ENCODE data around the gene BCL2.

The BCL2 gene

DNA sequence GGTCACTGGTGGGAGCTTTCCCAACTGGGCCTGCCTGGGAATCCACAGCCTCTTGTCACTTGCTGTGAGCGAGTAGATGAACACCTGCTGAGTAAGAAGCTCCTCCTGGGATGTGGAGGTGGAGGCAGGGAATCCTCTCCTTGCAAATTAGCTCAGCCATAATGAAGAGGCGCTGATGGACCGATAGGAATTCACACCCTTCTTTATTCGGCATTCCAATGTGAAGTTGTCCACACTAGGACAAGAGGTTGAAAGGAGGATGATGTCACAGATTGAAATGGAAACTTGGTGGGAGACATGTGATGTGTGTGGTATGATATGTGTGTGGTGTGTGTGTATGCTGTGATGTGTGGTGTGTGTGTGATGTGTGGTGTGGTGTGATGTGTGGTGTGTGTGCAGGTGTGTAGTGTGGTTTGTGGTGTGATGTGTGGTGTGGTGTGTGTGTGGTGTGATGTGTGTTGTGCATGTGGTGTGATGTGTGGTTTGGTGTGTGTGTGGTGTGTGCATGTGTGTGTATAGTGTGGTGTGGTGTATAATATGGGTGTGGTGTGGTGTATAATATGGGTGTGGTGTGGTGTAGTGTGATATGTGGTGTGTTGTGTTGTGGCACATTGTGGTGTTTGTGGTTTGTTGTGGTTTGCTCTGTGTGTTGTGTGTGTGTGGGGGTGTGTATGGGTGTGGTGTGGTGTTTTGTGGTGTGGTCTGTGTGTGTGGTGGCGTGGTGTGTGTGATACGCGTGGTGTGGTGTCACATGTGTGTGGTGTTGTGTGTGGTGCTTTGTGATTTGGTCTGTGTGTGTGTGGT, 216.4 kb downstream of the BCL2 start:
- DNase-seq, result no peak

DNA sequence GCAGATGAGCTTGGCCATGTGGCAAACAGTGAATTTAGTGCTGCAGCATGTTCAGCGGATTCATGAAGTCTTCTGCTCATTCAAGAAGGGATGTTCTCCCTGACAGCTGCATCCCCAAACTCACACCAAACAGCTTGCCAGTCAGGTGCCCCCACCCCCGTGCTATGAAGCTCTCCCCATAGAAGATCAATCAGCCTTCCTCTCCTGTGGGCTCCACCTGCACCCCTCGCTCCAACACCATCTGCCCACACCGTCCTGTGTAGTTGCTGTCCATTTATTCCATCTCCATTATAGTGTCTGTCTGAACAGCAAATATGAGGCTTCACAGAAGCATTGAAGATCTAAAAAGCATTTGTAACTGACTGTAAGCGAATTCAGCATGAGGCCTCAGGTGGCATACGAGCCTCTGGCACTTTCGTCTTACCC, 218.9 kb downstream of the BCL2 start:
- no peak for DNase-seq

DNA sequence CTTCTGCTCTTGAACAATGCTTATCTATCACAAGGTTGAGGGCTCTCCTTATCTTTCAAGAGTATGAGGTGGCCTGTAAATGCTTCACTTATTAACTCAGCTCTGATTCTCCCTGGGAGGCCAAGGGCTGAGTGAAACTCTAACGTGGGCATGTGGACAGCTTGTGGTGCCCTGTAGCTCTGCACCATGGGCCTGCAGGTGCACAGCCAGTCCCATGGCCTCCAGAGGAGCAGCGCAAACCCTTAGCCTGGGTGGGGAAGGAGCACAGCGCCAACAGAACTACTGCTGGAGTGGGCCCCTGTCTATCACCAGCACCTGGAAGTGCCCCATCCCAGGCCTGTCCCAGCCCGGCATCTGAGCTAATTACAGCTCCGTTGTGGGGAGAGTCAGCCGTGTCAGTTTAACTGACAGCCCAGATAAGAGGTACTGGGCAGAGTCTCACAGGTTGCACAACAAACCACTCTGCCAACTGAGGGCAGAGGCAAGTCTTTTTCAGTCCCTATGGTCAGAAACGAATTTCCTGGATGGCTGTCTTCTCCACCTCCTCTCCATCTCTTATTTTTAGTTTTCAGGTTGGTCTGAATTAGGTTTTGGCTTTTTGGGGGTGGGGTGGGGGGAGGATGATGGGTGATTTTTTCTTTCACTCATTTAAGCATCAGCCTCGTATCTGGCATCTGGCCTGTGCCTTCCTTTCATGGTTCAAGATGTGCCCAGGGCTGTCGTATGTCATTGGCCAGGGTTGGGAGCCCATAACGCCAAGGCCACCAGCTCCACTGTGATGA, 219.5 kb downstream of the BCL2 start:
- DNase-seq, result no peak

DNA sequence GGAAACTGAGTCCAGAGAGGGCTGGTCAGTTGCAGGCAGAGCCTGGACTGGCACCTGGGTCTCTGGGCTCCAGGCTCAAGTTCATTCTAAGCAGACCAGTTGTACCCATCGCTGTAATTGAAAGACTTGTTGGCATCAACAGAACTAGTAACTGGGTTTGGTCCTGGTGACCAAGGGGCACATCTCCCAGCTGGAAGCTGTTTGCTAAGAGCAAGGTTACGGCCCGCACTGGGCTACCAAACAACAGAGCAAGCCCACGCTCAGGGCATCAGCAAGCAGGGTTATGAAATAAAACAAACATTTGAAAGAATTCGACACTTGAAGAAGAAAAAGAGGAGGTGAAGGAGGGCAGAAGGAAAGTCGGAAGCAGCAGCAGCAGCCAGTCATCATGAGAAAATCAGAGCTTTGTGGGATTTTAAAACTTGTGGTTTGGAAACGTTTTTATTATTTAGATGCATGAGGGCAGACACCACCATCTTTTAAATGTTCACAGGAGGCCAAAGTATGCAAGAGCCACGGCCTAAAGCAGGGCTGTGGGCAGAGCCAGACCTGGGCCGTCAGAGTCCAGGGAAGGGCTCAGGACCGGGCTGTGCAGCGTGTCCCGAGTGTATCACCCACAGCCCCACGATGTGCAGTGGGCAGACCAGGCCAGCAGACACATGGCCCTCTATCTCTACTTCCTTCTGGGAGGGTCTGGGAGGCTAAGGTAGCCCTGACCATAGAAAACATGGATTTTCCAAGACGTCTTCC, 220.3 kb downstream of the BCL2 start:
- no peak for DNase-seq

DNA sequence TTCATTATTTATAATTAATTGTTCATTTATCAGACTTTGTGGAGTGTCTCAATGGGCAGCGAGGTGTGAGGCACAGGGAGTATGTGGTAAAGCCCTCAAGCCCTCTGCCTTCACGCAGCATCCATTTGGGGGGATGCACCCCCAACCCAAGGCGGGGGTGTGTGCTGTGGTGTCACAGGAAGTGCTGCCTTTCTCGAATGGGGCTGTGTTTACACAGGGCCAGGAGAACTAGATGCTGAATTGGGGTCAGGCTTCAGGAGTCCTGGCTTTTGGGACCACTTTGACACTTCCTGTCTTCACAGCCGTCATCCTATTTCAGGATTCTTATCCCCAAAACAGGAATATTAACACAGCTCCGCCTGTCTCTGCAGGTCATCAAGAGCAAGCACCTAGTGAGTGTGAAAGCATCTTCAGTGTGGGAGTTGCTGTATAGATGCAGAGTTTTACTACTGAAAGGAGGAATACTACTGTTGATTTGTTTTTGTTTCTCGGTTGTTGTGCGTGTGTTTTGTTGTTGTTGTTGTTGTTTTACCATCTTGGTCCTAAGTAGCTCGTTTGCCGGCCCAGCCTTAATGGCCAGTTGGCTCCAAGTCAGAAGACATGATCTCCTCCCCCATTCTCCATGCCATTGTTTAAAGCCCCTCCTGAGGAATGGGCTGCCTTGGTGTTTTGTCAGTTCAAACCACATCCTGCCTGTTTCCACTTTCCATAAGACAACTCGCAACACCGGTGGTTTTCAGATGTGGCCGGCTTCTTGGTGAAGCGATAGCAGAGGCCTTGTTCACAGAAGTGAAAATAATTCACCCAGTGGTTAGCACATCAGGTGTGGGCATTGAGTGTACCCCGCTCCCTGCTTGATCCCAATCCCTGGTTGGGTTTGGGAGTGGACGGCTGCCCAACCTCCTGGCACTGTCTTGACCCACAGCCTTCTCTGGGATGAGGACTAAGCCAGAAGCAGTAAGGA, 221.3 kb downstream of the BCL2 start:
- DNase-seq, result no peak

DNA sequence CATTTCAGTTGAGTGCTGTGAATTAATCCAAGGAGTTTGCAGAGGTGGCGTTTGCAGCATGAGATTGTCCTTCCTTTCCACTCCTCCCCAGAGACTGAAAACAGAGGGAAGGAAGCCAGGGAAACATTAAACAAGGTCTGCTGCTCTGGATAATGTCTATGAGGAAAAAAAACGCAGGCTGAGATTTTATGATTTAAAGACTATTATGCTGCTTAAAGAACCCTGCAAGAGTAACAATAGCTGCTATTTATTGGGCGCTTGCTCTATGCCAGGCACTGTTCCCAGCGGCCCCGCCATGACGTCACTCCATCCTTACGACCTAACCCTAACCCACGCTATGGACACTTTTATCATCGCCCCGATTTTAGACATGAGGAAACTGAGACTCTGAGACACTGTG, 222.4 kb downstream of the BCL2 start:
- no peak for DNase-seq

DNA sequence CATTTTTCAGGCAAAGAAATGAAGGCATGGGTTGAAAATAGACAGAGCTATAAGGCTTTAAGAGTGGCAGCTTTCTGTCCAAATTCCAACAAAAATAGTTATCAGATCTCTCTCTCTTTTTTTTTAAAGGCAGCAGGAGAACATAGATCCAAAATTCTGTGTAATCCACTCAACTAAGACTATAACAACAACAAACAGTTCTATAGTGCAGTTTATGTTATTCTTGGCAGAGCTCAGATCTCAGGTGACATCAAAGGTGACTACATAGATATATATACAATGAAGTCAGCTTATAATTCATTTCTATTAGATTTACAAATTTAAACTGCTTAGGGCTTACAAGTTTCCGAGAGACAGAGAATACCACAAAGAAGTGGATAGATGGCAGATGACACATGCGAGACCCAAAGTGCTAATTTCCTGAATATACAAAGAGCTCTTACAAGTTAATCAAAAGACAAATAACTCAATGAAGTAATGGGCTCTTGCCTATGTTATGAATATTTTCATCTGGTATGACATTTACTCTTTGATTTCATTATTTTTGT, 223.2 kb downstream of the BCL2 start:
- no peak for DNase-seq

DNA sequence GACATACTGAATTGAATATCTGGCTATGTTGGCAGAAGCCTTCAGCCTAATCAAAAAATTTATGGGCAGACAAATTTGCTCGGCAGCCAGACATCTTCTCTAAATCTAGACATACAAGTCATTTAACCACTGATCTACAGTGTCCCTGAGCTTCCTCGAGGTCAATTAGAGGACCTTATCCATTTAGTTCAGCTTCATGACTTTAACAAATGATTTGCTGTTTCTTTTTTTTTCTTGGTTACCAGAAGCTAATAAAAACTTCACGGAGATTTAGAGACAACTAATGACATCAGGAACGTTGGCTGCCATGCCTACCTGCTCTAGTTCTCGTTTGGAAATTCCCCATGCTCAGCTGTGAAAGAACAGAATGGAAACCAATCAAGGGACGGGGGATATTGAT, 223.8 kb downstream of the BCL2 start:
- no peak for DNase-seq

DNA sequence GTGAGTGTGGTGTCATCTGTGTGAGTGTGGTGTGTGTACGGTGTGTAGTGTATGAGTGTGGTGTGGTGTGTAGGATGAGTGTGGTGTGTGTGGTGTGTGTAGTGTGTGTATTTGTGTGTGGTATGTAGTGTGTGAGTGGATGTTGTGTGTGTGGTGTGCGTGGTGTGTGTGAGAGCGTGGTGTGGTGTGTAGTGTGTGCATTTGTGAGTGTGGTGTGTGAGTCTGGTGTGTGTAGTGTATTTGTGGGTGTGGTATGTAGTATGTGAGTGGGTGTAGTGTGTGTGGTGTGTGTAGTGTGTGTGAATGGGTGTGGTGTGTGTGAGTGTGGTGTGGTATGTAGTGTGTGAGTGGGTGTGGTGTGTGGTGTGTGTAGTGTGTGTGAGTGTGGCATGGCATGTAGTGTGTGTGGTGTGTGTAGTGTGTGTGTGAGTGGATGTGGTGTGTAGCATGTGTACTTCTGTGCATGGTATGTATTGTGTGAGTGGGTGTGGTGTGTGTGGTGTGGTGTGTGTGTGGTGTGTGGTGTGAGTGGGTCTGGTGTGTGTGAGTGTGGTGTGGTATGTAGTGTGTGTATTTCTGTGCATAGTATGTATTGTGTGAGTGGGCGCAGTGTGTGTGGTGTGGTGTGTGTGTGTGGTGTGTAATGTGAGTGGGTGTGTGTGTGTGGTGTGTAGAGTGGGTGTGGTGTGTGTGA, 227.8 kb downstream of the BCL2 start:
- no peak for DNase-seq

DNA sequence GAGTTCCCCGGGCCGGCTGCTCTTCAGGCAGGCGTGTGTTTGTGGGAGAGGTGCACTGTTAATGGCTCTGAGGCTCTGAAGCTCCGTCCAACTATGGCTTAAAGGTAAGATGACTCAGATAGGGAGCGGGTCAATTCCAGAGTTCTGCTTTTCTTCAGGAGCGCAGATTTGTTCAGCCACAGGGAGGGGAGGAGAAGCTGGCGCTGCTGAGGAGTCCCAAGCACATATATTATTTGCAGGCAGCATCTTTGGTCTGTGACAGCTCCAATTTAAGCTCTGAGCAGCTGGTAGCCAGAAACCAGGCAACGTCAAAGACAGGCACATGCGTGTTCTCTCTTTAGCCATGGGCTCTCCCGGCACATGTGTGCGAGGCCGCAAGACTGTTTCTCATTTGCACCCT, 229.2 kb downstream of the BCL2 start:
- DNase-seq, result no peak

DNA sequence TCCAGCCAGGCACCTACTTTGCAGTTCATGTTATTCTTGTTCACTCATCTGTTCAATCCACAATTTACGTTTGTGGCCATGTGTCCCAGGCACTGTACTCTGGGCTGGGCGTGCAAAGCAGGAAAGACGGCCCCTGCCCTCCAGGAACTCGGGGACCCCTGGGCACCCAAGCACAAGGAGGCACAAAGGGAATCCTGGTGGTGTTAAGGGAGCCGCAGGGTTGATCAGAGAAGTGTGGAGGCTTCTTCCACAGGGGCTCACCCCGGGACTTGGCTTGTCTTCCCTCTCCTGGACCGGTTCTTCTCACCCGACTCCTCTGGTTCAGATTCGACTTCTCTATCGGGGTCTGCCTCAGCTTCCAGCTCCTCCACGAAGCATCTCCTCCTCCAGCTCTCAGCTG, 230.5 kb downstream of the BCL2 start:
- DNase-seq, result no peak

DNA sequence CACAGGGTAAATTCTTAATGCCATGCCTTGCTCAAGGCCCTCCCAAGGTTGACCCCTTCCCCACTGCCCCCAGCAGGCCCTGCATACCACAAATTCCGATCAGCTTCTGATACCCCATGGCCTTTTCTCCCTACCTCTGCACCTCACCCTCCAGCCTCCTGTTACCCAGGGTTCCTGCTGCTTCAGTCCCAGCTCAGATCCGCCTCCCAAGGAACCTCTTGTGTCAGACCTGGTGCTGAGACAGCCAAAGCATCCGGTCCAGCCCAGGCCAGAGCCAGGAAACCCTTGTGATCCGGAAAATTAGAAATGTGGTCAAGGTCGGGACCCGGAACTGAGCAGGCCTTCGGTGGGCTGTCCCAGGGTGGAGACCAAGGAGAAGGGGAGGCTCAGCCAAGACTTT, 231.3 kb downstream of the BCL2 start:
- DNase-seq, result no peak

DNA sequence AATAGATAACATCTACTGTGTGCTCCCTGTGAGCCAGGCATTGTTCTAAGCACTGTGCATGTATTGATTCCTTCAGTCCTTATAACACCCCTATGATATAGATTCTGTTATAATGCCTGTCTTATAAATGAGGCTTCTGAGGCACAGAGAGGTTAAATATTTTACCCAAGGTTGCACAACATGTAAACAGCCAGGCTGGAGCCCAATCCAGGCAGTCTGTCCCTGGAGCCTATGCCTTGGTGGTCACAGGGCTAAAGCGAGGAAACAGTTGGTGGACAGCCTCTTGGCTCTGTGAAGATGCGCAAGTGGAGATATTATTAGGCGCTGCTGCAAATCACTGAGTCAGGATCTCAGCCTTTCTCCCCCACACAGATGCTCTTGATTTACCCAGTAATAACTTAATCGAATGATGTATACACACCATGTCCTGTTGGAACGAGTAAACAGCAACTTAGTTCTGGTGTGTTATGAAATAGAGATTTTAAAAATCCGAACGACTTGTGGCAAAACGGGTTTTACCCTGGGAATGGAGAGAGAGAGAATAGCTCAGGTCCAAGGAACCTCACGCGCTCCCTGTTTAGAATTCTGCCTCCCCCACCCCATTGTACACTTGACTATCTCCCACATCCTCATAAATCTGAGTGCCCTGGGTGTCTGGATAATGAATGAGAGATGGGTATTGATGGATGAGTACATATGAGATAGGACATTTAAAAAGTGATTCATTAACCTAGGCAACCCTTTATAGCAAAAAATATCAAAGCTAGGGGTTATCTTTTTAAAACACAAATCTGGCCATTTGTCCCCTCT, 231.9 kb downstream of the BCL2 start:
- no peak for DNase-seq

DNA sequence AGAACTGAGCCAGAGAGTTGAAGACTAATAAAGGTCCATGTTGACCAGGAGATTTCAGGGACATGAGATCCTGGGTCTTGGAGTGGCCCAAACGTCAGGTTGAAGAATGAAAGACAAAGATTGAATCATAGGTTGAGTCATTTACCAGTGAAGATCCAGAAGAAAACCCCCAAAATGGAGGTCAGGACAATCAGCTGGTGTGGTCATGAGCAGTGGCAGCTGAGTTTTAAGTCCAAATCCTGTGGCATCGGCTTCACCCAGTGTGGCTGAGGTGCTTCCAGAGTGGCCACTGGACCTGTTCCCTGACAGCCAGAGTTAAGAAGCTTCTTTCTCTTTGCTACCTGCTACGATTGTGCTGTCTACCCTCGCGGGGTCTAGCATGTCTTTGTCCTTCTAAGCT, 234.0 kb downstream of the BCL2 start:
- no peak for DNase-seq

DNA sequence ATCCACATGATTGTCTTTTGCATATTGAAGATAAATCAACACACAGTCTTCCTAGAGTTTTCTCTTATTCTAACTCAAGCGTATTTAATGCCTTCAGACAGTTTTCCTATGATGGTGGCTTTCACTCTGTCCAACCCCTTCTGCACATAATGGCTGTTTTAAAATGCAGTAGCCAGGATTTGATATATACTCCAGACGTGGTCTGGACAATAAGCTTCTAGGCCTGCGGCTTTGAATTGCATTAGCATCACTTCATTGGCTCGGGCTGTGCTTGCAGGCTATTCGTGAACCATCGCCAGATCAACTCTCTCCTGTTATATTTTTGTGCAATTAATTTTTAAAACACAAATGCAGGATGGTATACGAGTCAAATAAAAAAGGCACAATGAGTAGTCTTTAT, 235.3 kb downstream of the BCL2 start:
- DNase-seq, result no peak

DNA sequence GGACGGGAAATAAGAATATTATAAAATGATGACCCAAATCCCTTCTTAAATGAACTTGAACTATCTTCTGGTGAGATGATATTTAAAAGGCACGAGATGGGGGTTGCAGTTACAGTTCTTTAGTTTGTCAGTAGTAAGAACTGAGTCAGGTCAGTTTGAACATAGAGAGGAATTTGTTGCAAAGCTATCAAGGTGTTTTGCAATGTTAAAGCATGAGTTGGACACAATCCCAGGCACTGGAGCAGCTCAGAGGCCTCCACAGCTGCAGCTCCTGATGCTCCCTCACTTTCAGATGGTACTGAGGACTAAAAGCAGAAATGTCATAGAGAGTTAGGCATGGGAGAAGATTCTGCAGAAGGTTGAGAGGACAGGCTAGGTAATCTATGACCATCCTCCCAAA, 236.0 kb downstream of the BCL2 start:
- DNase-seq, result no peak

DNA sequence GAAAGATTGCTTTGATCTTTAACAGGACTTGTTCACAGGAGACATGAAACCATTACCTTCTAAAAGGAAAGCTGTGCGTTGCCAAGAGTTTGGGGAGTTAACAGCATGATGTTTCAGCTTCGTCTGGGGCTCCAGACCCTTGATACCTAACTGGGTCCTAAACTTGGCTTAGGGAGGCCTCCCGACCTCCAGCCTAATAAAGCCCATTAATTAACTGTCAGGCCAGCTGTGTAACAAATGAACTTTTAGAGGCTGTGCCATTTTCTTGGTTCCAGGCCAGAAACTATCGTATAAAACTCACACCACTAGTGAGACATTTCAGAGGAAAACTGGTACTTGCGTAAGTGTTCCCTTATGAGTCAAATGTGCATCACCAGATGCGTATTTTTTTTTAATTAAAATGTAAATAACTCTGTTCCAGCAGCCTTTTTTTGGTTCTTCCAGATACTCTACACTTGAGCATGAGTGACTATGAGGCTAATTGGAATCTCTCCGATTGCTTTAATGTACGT, 236.5 kb downstream of the BCL2 start:
- no peak for DNase-seq

DNA sequence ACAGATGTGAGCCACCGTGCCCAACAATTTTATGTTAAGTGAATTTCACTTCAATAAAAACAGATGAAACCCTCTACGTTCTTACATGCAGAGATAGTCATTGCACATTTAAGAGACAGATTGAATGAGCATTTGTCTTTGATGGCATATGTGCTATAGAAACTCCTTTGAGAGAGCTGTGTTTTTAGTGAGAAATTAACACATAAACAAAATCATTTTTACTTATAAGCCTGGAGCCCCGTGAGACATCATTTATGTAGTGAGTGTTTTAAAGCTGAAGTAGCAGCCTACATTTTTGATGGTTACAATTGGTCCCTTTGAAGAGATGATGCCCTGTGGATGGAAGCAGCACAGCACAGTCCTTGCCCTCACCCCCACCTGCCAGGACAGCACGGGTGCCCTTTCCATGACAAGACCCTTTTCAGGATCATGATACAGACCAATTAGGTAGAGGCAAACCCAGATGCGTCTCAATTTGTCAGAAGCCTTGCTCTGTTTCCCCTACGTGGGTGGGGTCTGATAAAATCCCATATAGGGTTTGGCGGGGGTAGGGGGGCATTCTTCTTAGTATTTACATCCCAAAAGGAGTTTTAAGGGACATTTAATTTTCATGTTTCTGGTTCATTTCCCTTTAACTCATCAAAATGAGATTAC, 237.1 kb downstream of the BCL2 start:
- DNase-seq, result no peak

DNA sequence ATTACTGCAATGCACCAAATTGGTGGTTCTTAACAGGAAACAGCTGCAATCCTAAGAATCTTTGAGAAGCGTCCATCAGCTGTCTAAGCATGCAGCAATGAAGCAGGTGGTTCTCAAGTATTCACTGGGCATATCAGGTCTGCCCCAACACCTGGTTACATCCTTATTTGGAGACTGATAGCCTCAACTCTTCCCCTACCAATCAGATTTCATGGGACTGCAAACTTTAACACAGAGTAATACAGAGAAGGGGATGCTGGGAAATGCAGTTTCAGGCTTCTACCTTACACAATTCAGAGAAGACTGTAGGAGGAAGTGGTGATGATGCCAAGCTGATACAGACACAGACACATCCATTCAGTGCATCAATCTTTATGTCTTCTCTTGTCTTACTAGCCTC, 240.5 kb downstream of the BCL2 start:
- no peak for DNase-seq

DNA sequence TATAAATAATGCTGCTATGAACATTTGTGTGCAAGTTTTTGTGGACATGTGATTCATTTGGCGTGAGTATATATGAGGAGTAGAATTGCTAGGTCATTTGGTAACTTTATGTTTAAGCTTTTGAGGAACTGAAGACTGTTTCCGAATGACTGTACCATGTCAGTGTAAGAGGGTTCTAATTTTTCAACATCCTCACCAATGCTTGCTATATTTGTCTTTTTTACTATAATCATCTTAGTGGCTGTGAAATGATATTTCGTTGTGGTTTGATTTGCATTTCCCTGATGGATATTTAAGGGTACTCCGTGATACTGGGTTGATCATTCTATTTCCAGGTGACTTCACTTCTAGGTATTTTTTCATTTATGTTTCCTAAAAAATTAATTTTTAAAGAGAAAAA, 241.1 kb downstream of the BCL2 start:
- DNase-seq, result no peak

Data from NCI-H1105 treated with DMSO at 0.1 percent for 48 hours (cell line).